Calu3 (cell line): ENCODE results near the gene ATG16L1. TPM values are rescaled to one million over a fixed set of nuclear protein-coding genes. Genes with fewer than 3 reads are reported as not detected.

ENCODE experiments used
- BruUV-seq: library from RNA; stranded (reverse); fragments of 400-500 nt; replicated peaks from 2 replicates; lab custom pipeline; 2021; lab: Mats Ljungman, UMichigan
- CTCF ChIA-PET: fragments of 300-600 bp; sonication (Branson Sonifier 250); formaldehyde crosslinking; loops from one replicate; lab custom pipeline; 2022; ENCODE audit warnings: antibody characterized with exemption; lab: Charles Lee
- DNase-seq: peaks from one replicate; pipeline ENCODE4 v3.0.0; 2022
- H3K27ac Mint-ChIP-seq: one replicate; pipeline ENCODE4 v1.8.0; 2022; ENCODE audit warnings: mixed read lengths; ENCODE audit not compliant: unreplicated experiment
- H3K27me3 Mint-ChIP-seq: one replicate; pipeline ENCODE4 v1.8.0; 2022; ENCODE audit warnings: mixed read lengths; ENCODE audit not compliant: unreplicated experiment
- H3K36me3 Mint-ChIP-seq: one replicate; pipeline ENCODE4 v1.8.0; 2022; ENCODE audit warnings: mild to moderate bottlenecking, moderate library complexity, mixed read lengths; ENCODE audit not compliant: insufficient read depth, unreplicated experiment
- H3K4me1 Mint-ChIP-seq: one replicate; pipeline ENCODE4 v1.8.0; 2022; ENCODE audit warnings: mild to moderate bottlenecking, low read depth, mixed read lengths; ENCODE audit not compliant: unreplicated experiment
- H3K4me3 Mint-ChIP-seq: one replicate; pipeline ENCODE4 v1.8.0; 2022; ENCODE audit warnings: mild to moderate bottlenecking, low read depth, moderate library complexity, mixed read lengths; ENCODE audit not compliant: unreplicated experiment
- H3K9me3 Mint-ChIP-seq: one replicate; pipeline ENCODE4 v1.8.0; 2022; ENCODE audit warnings: low read depth, mixed read lengths; ENCODE audit not compliant: unreplicated experiment
- intact Hi-C: fragments of 100-400 bp; cut with micrococcal nuclease; formaldehyde crosslinking; loops from one replicate; pipeline ENCODE4 v1.10.0; 2022; ENCODE audit not compliant: unreplicated experiment
- total RNA-seq: library from RNA; stranded (reverse); gene quantifications from 2 replicates; pipeline ENCODE4 v1.2.3, GENCODE V29; 2022
- TF ChIP-seq, protein P1 (sequence below): fragments of 200-600 bp; IDR thresholded peaks from one replicate; pipeline ENCODE4 v1.8.0; 2022; ENCODE audit warnings: antibody characterized with exemption; ENCODE audit not compliant: unreplicated experiment

The ATG16L1 gene
- total RNA-seq, 1 experiment from 2014 or later = 45.0 TPM

DNA sequence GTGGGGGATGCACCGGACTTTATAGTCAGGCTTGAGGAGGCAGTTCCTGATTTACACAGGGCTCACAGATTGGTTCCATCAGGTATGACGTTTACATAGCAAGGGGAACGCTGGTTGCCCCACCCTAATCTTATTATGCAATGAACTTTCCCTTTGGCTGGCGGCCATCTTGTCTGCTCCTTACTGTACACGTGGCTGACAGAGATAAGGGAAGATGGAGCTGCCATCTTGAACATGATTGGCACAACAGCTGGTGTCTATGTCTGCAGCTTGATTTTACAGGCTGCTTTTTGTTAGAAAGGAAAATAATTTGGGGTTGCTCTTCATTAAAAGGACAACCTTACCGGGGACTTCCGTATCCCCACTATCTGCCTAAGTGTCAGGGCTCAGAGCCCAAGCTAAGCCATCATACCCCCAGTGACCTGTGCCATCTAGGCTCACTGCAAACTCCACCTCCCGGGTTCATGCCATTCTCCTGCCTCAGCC is 33.5 kb upstream of the ATG16L1 start:
- no TSS peak for BruUV-seq
- CTCF ChIA-PET = no interaction called here
- Mint-ChIP-seq H3K36me3 (no peaks in the 10 kb centered on the region), H3K27me3 (no peaks in the 10 kb centered on the region), H3K4me3 (no peak overlapping the region), H3K9me3 (peaks cover 3% of the 10 kb centered on the region), H3K27ac (no peak overlapping the region), H3K4me1 (peaks cover 13% of the 10 kb centered on the region)
- intact Hi-C loops = no loop called here
- DNase-seq = no peak
- TF ChIP-seq, protein P1, sequence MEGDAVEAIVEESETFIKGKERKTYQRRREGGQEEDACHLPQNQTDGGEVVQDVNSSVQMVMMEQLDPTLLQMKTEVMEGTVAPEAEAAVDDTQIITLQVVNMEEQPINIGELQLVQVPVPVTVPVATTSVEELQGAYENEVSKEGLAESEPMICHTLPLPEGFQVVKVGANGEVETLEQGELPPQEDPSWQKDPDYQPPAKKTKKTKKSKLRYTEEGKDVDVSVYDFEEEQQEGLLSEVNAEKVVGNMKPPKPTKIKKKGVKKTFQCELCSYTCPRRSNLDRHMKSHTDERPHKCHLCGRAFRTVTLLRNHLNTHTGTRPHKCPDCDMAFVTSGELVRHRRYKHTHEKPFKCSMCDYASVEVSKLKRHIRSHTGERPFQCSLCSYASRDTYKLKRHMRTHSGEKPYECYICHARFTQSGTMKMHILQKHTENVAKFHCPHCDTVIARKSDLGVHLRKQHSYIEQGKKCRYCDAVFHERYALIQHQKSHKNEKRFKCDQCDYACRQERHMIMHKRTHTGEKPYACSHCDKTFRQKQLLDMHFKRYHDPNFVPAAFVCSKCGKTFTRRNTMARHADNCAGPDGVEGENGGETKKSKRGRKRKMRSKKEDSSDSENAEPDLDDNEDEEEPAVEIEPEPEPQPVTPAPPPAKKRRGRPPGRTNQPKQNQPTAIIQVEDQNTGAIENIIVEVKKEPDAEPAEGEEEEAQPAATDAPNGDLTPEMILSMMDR = no peak

DNA sequence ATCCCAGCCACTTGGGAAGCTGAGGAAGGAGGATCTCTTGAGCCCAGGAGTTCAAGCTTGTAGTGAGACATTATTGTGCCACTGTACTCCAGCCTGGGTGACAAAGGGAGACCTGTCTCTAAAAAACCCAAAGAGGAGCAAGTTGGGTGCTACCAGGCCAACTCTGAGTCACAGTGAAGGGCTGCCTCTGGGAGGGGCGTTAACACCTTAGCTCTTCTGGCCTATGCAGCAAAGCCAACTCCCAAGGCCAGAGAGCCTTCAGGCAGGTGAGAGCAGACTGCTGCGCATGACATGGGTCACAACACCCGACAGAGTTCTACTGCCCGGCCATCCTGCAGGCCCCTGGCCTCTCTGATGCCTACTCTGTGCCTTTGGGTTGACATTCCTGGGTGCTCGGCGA is 32.6 kb upstream of the ATG16L1 start:
- H3K27me3 Mint-ChIP-seq = peaks cover under 1% of the 10 kb centered on the region
- CTCF ChIA-PET = no interaction called here
- H3K27ac Mint-ChIP-seq = no peak overlapping the region
- DNase-seq = no peak
- TF ChIP-seq, protein P1 = no peak
- intact Hi-C loops = no loop called here
- H3K4me3 Mint-ChIP-seq = no peak overlapping the region
- peaks cover 13% of the 10 kb centered on the region for H3K4me1 Mint-ChIP-seq
- H3K9me3 Mint-ChIP-seq = peaks cover 3% of the 10 kb centered on the region
- no peaks in the 10 kb centered on the region for H3K36me3 Mint-ChIP-seq
- BruUV-seq = no TSS peak

DNA sequence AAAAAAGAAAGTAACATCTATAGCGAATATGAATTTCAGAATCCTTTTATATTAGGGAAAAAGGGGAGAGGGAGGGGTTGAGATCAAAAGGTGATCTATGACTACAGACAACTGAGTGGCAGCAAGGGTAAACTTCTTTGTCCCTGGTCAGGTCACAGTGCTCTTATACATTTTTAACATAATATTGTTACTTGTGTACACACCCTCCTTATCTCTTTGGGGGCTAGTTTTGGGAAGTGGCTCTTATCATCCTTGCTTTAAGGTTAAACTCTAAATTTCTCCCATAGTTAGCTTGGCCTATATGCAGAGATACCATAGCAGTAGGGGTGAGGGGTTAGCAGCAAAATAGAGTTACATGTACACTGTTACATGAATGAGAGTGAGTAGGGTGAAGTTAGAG is 31.6 kb upstream of the ATG16L1 start:
- no TSS peak for BruUV-seq
- Mint-ChIP-seq H3K4me3 (no peak overlapping the region), H3K36me3 (no peaks in the 10 kb centered on the region), H3K4me1 (peaks cover 13% of the 10 kb centered on the region), H3K27ac (no peak overlapping the region), H3K27me3 (peaks cover 11% of the 10 kb centered on the region), H3K9me3 (peaks cover 3% of the 10 kb centered on the region)
- no peak for DNase-seq
- TF ChIP-seq, protein P1 = no peak
- intact Hi-C loops = no loop called here
- CTCF ChIA-PET = no interaction called here

DNA sequence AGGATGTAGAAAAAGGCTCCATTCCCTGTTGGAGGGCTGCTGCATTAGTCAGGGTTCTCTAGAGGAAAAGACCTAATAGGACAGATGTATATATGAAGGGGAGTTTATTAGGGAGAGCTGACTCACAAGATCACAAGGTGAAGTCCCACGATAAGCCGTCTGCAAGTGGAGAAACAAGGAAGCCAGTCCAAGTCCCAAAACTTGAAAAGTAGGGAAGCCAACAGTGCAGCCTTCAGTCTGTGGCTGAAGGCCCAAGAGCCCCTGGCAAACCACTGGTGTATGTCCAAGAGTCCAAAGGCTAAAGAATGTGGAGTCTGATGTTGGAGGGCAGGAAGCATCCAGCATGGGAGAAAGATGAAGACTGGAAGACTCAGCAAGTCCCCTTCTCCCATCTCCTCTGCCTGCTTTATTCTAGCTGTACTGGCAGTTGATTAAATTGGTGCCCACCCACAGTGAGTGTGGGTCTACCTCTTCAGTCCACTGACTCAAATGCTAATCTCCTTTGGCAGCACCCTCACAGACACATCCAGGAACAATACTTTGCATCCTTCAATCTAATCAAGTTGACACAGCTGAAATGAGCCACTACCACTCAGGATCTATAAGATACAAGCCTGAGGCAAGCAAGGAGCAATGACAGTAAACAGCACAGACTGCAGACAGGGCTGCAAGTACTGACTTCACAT is 30.0 kb upstream of the ATG16L1 start:
- DNase-seq = no peak
- TF ChIP-seq, protein P1 = no peak
- Mint-ChIP-seq H3K27me3 (peaks cover 26% of the 10 kb centered on the region), H3K9me3 (peaks cover 3% of the 10 kb centered on the region), H3K27ac (no peak overlapping the region), H3K36me3 (no peaks in the 10 kb centered on the region), H3K4me3 (no peak overlapping the region), H3K4me1 (peaks cover 13% of the 10 kb centered on the region)
- BruUV-seq = no TSS peak
- intact Hi-C loops = no loop called here
- CTCF ChIA-PET = no interaction called here
